ENCODE measurements around the gene ALDOA.

DNA sequence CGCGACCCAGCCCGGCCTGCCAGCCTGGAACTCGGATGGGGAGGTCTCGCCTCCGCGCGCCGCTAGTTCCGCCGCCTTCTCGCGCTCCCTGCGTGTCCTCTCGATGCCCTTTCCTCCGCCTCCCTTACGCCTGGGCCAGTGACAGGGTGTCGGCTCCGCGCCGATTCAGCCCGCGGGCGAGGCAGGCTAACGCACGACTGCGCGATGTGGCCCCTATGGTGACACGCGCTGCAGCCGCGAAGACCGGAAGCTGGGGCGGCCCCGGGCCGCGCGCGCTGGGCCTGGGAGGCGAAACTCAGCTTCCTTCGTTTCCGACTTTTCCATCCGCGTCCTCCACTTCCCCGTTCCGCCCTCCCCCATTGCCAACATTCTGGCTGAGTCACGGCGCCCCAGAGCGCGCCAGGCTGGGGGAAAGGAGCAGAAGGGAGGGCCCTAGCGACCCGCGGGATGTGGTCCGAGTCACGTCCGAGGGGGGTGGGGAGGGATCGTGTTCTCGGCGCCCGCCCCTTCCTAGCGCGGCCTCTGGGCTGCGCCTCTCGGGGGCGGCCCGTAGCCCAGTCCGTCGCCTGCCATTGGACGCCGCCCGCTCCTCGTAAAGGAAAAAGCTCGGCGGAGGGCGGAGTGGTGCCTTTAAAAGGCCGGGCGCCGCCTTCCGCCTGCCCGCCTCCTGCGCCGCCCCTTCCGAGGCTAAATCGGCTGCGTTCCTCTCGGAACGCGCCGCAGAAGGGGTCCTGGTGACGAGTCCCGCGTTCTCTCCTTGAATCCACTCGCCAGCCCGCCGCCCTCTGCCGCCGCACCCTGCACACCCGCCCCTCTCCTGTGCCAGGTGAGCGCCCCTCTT is at the start of gene ALDOA:
- TF ChIP-seq, protein P1, sequence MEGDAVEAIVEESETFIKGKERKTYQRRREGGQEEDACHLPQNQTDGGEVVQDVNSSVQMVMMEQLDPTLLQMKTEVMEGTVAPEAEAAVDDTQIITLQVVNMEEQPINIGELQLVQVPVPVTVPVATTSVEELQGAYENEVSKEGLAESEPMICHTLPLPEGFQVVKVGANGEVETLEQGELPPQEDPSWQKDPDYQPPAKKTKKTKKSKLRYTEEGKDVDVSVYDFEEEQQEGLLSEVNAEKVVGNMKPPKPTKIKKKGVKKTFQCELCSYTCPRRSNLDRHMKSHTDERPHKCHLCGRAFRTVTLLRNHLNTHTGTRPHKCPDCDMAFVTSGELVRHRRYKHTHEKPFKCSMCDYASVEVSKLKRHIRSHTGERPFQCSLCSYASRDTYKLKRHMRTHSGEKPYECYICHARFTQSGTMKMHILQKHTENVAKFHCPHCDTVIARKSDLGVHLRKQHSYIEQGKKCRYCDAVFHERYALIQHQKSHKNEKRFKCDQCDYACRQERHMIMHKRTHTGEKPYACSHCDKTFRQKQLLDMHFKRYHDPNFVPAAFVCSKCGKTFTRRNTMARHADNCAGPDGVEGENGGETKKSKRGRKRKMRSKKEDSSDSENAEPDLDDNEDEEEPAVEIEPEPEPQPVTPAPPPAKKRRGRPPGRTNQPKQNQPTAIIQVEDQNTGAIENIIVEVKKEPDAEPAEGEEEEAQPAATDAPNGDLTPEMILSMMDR (IDR thresholded peaks at IDR 0.05 in 2 of 3, conservative IDR thresholded peaks at IDR 0.05 in 1 of 3; ENCODE audit: insufficient read depth in 2 of 3, low read depth in 1 of 3, low read length in 3 of 3), result no peak
- TF ChIP-seq ZNF354B (CRISPR knock-in tag; IDR thresholded peaks at IDR 0.05) (no peak), ILF3 (IDR thresholded peaks at IDR 0.05; ENCODE audit: borderline replicate concordance) (no peak; the same call in 1 of the 2 replicates), EGR1 (conservative IDR thresholded peaks at IDR 0.05) (peak; percentile 46; the same call in 1 of the 2 replicates), SP2 (IDR thresholded peaks at IDR 0.05; ENCODE audit: extremely low read depth, low read depth, low read length, poor library complexity, severe bottlenecking) (no peak), KDM1A (IDR thresholded peaks at IDR 0.05) (peak in 1 of 2 experiments; percentile 48; a peak in 1 of 4 replicates), EZH2 (IDR thresholded peaks at IDR 0.05; ENCODE audit: borderline replicate concordance, low read depth, low read length) (no peak)

All from K562 (cell line).